Measurements from ENCODE around the gene GZMM.

The GZMM gene

GRCh38 chr19:543910-544608 is at the start of gene GZMM:
Gene GZMM, plus strand, starts transcription at chr19:544053. Its CDS starts 19 bp downstream, at chr19:544072.
- no peaks in the 10 kb centered on the region for H3K27me3 ChIP-seq (ENCODE audit: low read depth, low read length)
- H3K36me3 ChIP-seq (ENCODE audit: control insufficient read depth in 1 of 2, insufficient read depth in 2 of 2, low read length in 2 of 2), result peaks cover 4 to 29% of the 10 kb centered on the region in 2 donors
- H3K27ac ChIP-seq (ENCODE audit: low read length), result no peak within 1 kb of the TSS
- no peak within 1 kb of the TSS for H3K4me3 ChIP-seq (ENCODE audit: low read depth in 1 of 2, low read length in 2 of 2)
- H3K4me1 ChIP-seq (ENCODE audit: control insufficient read depth in 1 of 2, insufficient read depth in 2 of 2, low read length in 2 of 2), result no peaks in the 10 kb centered on the region
- H3K9me3 ChIP-seq (ENCODE audit: control insufficient read depth in 1 of 2, low read length in 2 of 2), result no peaks in the 10 kb centered on the region

DNA sequence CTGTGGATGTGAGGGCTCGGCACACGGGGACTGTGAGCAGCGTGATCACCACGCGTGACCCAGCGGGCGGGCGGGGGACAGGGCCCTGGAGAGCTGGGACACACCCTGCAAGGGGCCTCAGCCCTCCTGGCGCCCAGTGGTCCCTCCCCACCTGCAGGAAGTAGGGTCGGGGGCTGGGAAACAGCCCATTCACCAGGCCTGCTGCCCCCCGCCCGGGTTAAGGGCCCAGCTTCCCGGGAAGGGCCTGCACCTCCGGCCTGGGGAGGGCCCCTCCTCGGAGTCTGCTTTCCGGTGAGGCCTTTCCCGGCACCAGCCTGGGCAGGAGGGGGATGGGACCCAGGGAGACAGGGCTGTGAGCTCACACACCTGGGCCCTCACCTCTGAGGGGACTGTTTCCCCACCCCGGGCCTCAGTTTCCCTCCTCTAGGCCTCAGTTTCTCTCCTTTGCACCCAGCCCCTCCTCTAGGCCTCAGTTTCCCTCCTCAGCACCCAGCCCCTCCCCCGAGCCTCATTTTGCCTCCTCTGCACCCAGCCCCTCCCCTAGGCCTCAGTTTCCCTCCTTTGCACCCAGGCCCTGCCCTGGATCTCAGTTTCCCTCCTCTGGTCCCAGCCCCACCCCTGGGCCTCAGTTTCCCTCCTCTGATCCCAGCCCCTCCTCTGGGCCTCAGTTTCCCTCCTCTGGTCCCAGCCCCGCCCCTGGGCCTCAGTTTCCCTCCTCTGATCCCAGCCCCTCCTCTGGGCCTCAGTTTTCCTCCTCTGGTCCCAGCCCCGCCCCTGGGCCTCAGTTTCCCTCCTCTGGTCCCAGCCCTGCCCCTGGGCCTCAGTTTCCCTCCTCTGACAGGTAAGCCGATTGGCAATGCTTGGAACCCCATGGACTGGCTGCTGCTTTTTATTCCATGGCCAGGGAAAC is 49.4 kb upstream of the GZMM start:
- H3K27me3 ChIP-seq (ENCODE audit: low read depth, low read length), result peaks cover 13% of the 10 kb centered on the region
- H3K4me1 ChIP-seq (ENCODE audit: control insufficient read depth in 1 of 2, insufficient read depth in 2 of 2, low read length in 2 of 2), result peaks cover 0 to 29% of the 10 kb centered on the region in 2 donors
- no peaks in the 10 kb centered on the region for H3K9me3 ChIP-seq (ENCODE audit: control insufficient read depth in 1 of 2, low read length in 2 of 2)
- H3K27ac ChIP-seq (ENCODE audit: low read length), result no peak overlapping the region
- H3K36me3 ChIP-seq (ENCODE audit: control insufficient read depth in 1 of 2, insufficient read depth in 2 of 2, low read length in 2 of 2), result no peaks in the 10 kb centered on the region
- no peak overlapping the region for H3K4me3 ChIP-seq (ENCODE audit: low read depth in 1 of 2, low read length in 2 of 2)

DNA sequence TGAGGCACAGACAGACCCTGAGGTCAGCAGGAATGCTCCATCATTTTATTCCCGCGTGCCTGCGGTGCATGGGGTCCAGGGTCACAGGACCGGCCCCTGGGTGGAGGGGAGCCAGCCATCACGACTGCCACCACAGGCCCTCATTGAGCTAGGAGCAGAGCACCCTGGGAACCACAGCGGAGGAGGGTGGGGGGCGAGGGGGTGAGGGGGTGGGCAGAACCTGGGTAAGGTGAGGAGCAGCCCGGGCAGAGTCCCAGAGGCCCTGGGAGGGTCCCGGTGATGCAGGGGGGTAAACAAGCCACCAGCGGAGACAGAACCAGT is 48.8 kb upstream of the GZMM start:
- Histone ChIP-seq H3K27ac (ENCODE audit: low read length) (no peak overlapping the region), H3K4me1 (ENCODE audit: control insufficient read depth in 1 of 2, insufficient read depth in 2 of 2, low read length in 2 of 2) (peaks cover 0 to 23% of the 10 kb centered on the region in 2 donors)

DNA sequence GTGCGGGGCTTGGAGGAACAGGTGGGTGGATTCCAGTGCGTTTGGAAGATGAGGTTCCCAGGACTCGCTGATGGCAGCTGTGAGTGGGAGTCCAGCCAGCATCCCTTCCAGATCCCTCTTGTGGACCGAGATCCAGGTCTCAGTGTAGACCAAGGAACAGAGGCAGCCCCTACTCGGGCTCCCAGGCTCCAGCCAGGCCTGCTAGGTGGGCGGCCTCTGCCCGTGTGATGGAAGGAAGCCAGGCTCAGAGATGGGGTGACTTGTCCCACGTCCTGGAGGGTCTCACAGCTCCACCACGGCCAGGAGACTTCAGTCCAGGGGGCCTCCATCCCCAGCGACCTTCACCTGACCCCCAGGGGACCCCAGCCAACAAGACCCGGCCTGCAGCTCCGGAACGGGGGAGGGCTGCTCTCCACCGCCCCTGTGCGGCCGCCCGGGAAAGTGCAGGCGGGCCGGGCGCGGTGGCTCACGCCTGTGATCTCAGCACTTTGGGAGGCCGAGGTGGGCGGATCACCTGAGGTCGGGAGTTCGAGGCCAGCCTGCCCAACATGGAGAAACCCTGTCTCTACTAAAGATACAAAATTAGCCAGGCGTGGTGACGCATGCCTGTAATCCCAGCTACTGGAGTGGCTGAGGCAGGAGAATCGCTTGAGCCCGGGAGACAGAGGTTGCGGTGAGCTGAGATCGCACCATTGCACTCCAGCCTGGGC is 48.3 kb upstream of the GZMM start:
- no peaks in the 10 kb centered on the region for H3K9me3 ChIP-seq (ENCODE audit: control insufficient read depth in 1 of 2, low read length in 2 of 2)
- H3K4me1 ChIP-seq (ENCODE audit: control insufficient read depth in 1 of 2, insufficient read depth in 2 of 2, low read length in 2 of 2), result peaks cover 0 to 19% of the 10 kb centered on the region in 2 donors
- H3K27me3 ChIP-seq (ENCODE audit: low read depth, low read length), result peaks cover 14% of the 10 kb centered on the region
- H3K27ac ChIP-seq (ENCODE audit: low read length), result no peak overlapping the region
- no peak overlapping the region for H3K4me3 ChIP-seq (ENCODE audit: low read depth in 1 of 2, low read length in 2 of 2)
- H3K36me3 ChIP-seq (ENCODE audit: control insufficient read depth in 1 of 2, insufficient read depth in 2 of 2, low read length in 2 of 2), result no peaks in the 10 kb centered on the region

More for the DNA sequence above, 48.8 kb upstream of the GZMM start:
- H3K27me3 ChIP-seq (ENCODE audit: low read depth, low read length), result peaks cover 14% of the 10 kb centered on the region
- H3K36me3 ChIP-seq (ENCODE audit: control insufficient read depth in 1 of 2, insufficient read depth in 2 of 2, low read length in 2 of 2), result no peaks in the 10 kb centered on the region
- H3K9me3 ChIP-seq (ENCODE audit: control insufficient read depth in 1 of 2, low read length in 2 of 2), result no peaks in the 10 kb centered on the region
- no peak overlapping the region for H3K4me3 ChIP-seq (ENCODE audit: low read depth in 1 of 2, low read length in 2 of 2)

DNA sequence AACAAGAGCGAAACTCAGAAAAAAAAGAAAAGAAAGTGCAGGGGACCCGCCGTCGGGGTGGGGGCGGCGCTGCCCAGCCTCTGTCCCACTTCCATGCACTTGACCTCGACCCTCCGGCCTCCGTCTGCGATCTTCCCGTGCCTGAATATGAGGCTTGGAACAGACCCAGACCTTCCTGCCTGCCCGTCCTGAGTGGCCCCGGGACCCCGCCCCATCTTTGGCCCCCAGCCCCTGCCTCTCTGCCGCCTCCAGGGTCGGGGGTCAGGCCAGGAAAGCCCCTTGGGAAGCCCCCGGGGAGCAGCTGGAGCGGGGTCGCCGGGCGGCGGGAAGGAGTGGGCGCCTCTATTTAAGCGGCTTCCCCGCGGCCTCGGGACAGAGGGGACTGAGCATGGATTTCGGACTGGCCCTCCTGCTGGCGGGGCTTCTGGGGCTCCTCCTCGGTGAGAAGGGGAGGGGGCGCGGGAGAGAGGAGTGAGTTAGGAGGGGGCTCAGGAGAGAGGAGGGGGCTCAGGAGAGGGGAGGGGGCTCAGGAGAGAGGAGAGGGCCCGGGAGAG is 47.7 kb upstream of the GZMM start, which contains the start of gene MADCAM1:
MADCAM1 (plus strand) TSS at position 375 of the 554 bp plus-strand sequence; CDS start at position 389, 14 bp downstream.
- H3K4me3 ChIP-seq (ENCODE audit: low read depth in 1 of 2, low read length in 2 of 2), result no peak within 1 kb of the TSS
- H3K4me1 ChIP-seq (ENCODE audit: control insufficient read depth in 1 of 2, insufficient read depth in 2 of 2, low read length in 2 of 2), result peaks cover 0 to 19% of the 10 kb centered on the region in 2 donors
- H3K27me3 ChIP-seq (ENCODE audit: low read depth, low read length), result peaks cover 14% of the 10 kb centered on the region
- no peaks in the 10 kb centered on the region for H3K9me3 ChIP-seq (ENCODE audit: control insufficient read depth in 1 of 2, low read length in 2 of 2)
- no peaks in the 10 kb centered on the region for H3K36me3 ChIP-seq (ENCODE audit: control insufficient read depth in 1 of 2, insufficient read depth in 2 of 2, low read length in 2 of 2)
- H3K27ac ChIP-seq (ENCODE audit: low read length), result no peak within 1 kb of the TSS

DNA sequence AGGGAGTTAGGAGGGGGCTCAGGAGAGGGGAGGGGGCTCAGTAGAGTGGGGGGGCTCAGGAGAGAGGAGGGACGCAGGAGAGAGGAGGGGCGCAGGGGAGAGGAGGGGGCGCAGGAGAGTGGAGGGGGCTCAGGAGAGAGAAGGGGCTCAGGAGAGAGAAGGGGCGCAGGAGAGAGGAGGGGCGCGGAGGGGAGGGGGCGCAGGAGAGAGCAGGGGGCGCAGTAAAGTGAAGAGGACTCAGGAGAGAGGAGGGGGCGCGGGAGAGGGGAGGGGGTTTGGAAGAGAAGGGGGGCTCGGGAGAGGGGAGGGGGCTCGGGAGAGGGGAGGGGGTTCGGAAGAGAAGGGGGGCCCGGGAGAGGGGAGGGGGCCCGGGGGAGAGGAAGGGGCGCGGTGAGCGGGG is 46.9 kb upstream of the GZMM start:
- Histone ChIP-seq H3K27ac (ENCODE audit: low read length) (no peak overlapping the region), H3K36me3 (ENCODE audit: control insufficient read depth in 1 of 2, insufficient read depth in 2 of 2, low read length in 2 of 2) (no peaks in the 10 kb centered on the region), H3K4me1 (ENCODE audit: control insufficient read depth in 1 of 2, insufficient read depth in 2 of 2, low read length in 2 of 2) (peaks cover 0 to 19% of the 10 kb centered on the region in 2 donors), H3K27me3 (ENCODE audit: low read depth, low read length) (peaks cover 14% of the 10 kb centered on the region), H3K4me3 (ENCODE audit: low read depth in 1 of 2, low read length in 2 of 2) (no peak overlapping the region), H3K9me3 (ENCODE audit: control insufficient read depth in 1 of 2, low read length in 2 of 2) (no peaks in the 10 kb centered on the region)

DNA sequence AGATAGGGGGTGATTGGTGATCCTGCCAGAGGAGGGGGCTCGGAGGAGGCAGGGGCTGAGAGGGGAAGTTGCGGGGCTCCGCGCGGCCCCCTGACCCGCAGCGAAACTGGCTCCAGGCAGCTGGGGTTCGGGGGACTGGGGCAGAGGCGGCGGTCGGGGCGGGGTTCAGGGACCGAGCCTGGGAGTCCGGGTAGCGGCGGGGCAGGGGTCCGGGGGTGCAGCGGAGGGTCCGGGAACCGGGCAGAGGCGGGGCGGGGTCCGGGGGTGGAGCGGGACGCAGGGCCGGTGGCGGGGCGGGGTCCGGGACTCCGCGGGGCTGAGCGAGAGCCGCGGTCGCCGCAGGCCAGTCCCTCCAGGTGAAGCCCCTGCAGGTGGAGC is 46.4 kb upstream of the GZMM start:
- peaks cover 14% of the 10 kb centered on the region for H3K27me3 ChIP-seq (ENCODE audit: low read depth, low read length)
- H3K4me3 ChIP-seq (ENCODE audit: low read depth in 1 of 2, low read length in 2 of 2), result peak overlapping the region in 1 of 2 donors; percentile 40
- no peaks in the 10 kb centered on the region for H3K9me3 ChIP-seq (ENCODE audit: control insufficient read depth in 1 of 2, low read length in 2 of 2)
- H3K36me3 ChIP-seq (ENCODE audit: control insufficient read depth in 1 of 2, insufficient read depth in 2 of 2, low read length in 2 of 2), result no peaks in the 10 kb centered on the region
- peaks cover 0 to 19% of the 10 kb centered on the region in 2 donors for H3K4me1 ChIP-seq (ENCODE audit: control insufficient read depth in 1 of 2, insufficient read depth in 2 of 2, low read length in 2 of 2)
- no peak overlapping the region for H3K27ac ChIP-seq (ENCODE audit: low read length)

- no peaks in the 10 kb centered on the region for H3K36me3 ChIP-seq (ENCODE audit: control insufficient read depth in 1 of 2, insufficient read depth in 2 of 2, low read length in 2 of 2)
- no peaks in the 10 kb centered on the region for H3K9me3 ChIP-seq (ENCODE audit: control insufficient read depth in 1 of 2, low read length in 2 of 2)
- peaks cover 14% of the 10 kb centered on the region for H3K27me3 ChIP-seq (ENCODE audit: low read depth, low read length)
- no peak overlapping the region for H3K27ac ChIP-seq (ENCODE audit: low read length)
- H3K4me3 ChIP-seq (ENCODE audit: low read depth in 1 of 2, low read length in 2 of 2), result peak overlapping the region in 1 of 2 donors; percentile 40
- H3K4me1 ChIP-seq (ENCODE audit: control insufficient read depth in 1 of 2, insufficient read depth in 2 of 2, low read length in 2 of 2), result peaks cover 0 to 19% of the 10 kb centered on the region in 2 donors
Observed at GRCh38 chr19:497869-498510, 45.9 kb upstream of the GZMM start.

DNA sequence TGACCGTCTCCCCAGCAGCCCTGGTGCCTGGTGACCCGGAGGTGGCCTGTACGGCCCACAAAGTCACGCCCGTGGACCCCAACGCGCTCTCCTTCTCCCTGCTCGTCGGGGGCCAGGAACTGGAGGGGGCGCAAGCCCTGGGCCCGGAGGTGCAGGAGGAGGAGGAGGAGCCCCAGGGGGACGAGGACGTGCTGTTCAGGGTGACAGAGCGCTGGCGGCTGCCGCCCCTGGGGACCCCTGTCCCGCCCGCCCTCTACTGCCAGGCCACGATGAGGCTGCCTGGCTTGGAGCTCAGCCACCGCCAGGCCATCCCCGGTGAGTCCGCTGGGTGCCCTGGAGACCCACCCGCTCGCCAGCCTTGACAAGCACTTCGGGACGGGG is 45.4 kb upstream of the GZMM start:
- Histone ChIP-seq H3K36me3 (ENCODE audit: control insufficient read depth in 1 of 2, insufficient read depth in 2 of 2, low read length in 2 of 2) (no peaks in the 10 kb centered on the region), H3K9me3 (ENCODE audit: control insufficient read depth in 1 of 2, low read length in 2 of 2) (no peaks in the 10 kb centered on the region), H3K4me3 (ENCODE audit: low read depth in 1 of 2, low read length in 2 of 2) (no peak overlapping the region), H3K27me3 (ENCODE audit: low read depth, low read length) (peaks cover 14% of the 10 kb centered on the region), H3K4me1 (ENCODE audit: control insufficient read depth in 1 of 2, insufficient read depth in 2 of 2, low read length in 2 of 2) (peaks cover 0 to 19% of the 10 kb centered on the region in 2 donors), H3K27ac (ENCODE audit: low read length) (no peak overlapping the region)

GRCh38 chr19:498977-499623 is 44.8 kb upstream of the GZMM start:
- H3K4me1 ChIP-seq (ENCODE audit: control insufficient read depth in 1 of 2, insufficient read depth in 2 of 2, low read length in 2 of 2), result peaks cover 0 to 19% of the 10 kb centered on the region in 2 donors
- H3K36me3 ChIP-seq (ENCODE audit: control insufficient read depth in 1 of 2, insufficient read depth in 2 of 2, low read length in 2 of 2), result no peaks in the 10 kb centered on the region
- no peak overlapping the region for H3K27ac ChIP-seq (ENCODE audit: low read length)
- no peak overlapping the region for H3K4me3 ChIP-seq (ENCODE audit: low read depth in 1 of 2, low read length in 2 of 2)
- H3K9me3 ChIP-seq (ENCODE audit: control insufficient read depth in 1 of 2, low read length in 2 of 2), result no peaks in the 10 kb centered on the region
- H3K27me3 ChIP-seq (ENCODE audit: low read depth, low read length), result peaks cover 14% of the 10 kb centered on the region
